Transverse colon (tissue), 4 donors: ENCODE data around the gene SYT14. TPM values are rescaled to one million over a fixed set of nuclear protein-coding genes. Genes with fewer than 3 reads are reported as not detected.
"Not testable (repeated sequence)": the region's sequence is repeated elsewhere in the genome, so short reads cannot be mapped to it uniquely, and the experiment has no call there.

ENCODE experiments used
- DNase-seq: peaks from one replicate; pipeline ENCODE4 v3.0.0-alpha.2; 2019
- H3K27ac ChIP-seq, 4 donors: fragments of 200-600 bp; sonication (generic); 2 replicates each; pipeline ENCODE4 v1.5.1; 2016 to 2018; ENCODE audit warnings: inconsistent platforms in 4 of 4
- H3K27me3 ChIP-seq: fragments of 200-600 bp; sonication (generic); 2 replicates; pipeline ENCODE4 v1.5.1; 2017; ENCODE audit warnings: inconsistent platforms
- H3K36me3 ChIP-seq, 4 donors: fragments of 200-600 bp; sonication (generic); 2 replicates each; pipeline ENCODE4 v1.5.1; 2017 to 2019; ENCODE audit warnings: inconsistent platforms in 4 of 4
- H3K4me1 ChIP-seq, 4 donors: fragments of 200-600 bp; sonication (generic); 2 replicates each; pipeline ENCODE4 v1.5.1; 2017 to 2020; ENCODE audit warnings: inconsistent platforms in 4 of 4
- H3K4me3 ChIP-seq, 4 donors: fragments of 200-600 bp; sonication (generic); 1 replicate in 1 of 4; 2 replicates in 3 of 4; pipeline versions ENCODE4 v1.5.1 to v1.6.1; 2017 to 2019; ENCODE audit warnings: inconsistent platforms in 4 of 4
- H3K9me3 ChIP-seq, 2 donors: fragments of 200-600 bp; sonication (generic); 2 replicates each; pipeline ENCODE4 v1.5.1; 2017 to 2019; ENCODE audit warnings: inconsistent platforms in 2 of 2
- EP300 ChIP-seq: sonication (generic); formaldehyde crosslinking; IDR thresholded peaks from one replicate; pipeline ENCODE4 v1.6.1; 2017; ENCODE audit warnings: antibody characterized with exemption, low read depth
- POLR2A ChIP-seq: fragments of 450-650 bp; IDR thresholded peaks from one replicate; pipeline ENCODE4 v1.6.1; 2016; ENCODE audit warnings: antibody characterized with exemption, mild to moderate bottlenecking, moderate library complexity
- POLR2AphosphoS5 ChIP-seq, 3 donors: sonication (generic); formaldehyde crosslinking; IDR thresholded peaks; one replicate each; pipeline ENCODE4 v1.6.1; 2016; ENCODE audit warnings: antibody characterized with exemption in 3 of 3
- WGBS, 2 donors: methylation state at CpG; one replicate each; pipeline ENCODE4 v1.1.5; 2018; ENCODE audit warnings: low coverage in 1 of 2; 5-methylcytosine and 5-hydroxymethylcytosine counted together
- in situ Hi-C, 4 donors: fragments of 200-750 bp; cut with MboI; loops; one replicate each; pipeline versions ENCODE4 v1.15.0 to v1.15.1; 2017; ENCODE audit warnings: low sequenced_read_pairs in 3 of 4, low pct_ligation_motif_present in 1 of 4, low pct_unique_long_range_greater_than_20kb in 1 of 4
- intact Hi-C: fragments of 100-400 bp; cut with DNase I; formaldehyde crosslinking; loops from one replicate; pipeline ENCODE4 v1.15.1; 2023; ENCODE audit warnings: low total_unique reads
- total RNA-seq, 4 donors: library from RNA; depleted of rRNA; stranded (reverse); fragments of >200 nt; gene quantifications; one replicate each; pipeline ENCODE4 v1.1.0, GENCODE V29; 2016
- TF ChIP-seq, protein P1 (sequence below), 5 experiments: fragments of 200-600 bp in 3 of 5; fragments of 450-650 bp in 2 of 5; sonication (generic) in 3 of 5; IDR thresholded peaks; 1 replicate in 2 of 5; 2 replicates in 3 of 5; pipeline ENCODE4 v1.5.1; 2016 to 2017; ENCODE audit warnings: antibody characterized with exemption in 5 of 5, inconsistent platforms in 3 of 5, mild to moderate bottlenecking in 2 of 5, moderate library complexity in 1 of 5

The SYT14 gene
- total RNA-seq, 4 donors from 2014 or later: under 0.01 TPM; not detected in 3

DNA sequence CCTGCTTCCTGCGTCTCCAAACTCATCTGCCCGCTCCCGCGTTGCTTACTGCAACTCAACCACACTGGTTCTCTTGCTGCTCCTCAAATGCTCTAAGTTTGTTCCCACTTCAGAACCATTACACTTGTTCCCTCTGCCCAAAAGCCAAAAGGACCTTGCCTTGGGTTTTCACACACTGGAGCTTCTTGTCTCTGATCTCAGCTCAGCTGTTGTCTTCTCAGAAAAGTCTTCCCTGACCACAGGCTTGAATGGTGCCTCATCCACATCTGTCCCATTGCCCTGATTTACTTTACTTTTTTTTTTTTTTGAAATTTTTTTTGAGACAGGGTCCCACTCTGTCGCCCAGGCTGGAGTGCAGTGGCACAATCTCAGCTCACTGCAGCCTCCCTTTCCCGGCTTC is 44.3 kb upstream of the SYT14 start:
- Histone ChIP-seq H3K9me3 (no peaks in the 10 kb centered on the region), H3K36me3 (no peaks in the 10 kb centered on the region), H3K27me3 (no peaks in the 10 kb centered on the region), H3K4me1 (no peaks in the 10 kb centered on the region), H3K4me3 (no peak overlapping the region), H3K27ac (no peak overlapping the region)
- DNase-seq: no peak
- intact Hi-C loops (no loop called here), in situ Hi-C loops (no loop called here)
- no peak for TF ChIP-seq POLR2A
- no peak for TF ChIP-seq POLR2AphosphoS5 (IDR thresholded peaks at IDR 0.05)
- TF ChIP-seq, protein P1, sequence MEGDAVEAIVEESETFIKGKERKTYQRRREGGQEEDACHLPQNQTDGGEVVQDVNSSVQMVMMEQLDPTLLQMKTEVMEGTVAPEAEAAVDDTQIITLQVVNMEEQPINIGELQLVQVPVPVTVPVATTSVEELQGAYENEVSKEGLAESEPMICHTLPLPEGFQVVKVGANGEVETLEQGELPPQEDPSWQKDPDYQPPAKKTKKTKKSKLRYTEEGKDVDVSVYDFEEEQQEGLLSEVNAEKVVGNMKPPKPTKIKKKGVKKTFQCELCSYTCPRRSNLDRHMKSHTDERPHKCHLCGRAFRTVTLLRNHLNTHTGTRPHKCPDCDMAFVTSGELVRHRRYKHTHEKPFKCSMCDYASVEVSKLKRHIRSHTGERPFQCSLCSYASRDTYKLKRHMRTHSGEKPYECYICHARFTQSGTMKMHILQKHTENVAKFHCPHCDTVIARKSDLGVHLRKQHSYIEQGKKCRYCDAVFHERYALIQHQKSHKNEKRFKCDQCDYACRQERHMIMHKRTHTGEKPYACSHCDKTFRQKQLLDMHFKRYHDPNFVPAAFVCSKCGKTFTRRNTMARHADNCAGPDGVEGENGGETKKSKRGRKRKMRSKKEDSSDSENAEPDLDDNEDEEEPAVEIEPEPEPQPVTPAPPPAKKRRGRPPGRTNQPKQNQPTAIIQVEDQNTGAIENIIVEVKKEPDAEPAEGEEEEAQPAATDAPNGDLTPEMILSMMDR (IDR thresholded peaks at IDR 0.05): no peak
- no peak for TF ChIP-seq EP300
- 78 to 100% methylated on average over 4 to 6 of the region's 6 CpGs for WGBS, 2 donors

- Histone ChIP-seq H3K36me3 (no peaks in the 10 kb centered on the region), H3K4me3 (no peak overlapping the region), H3K27me3 (no peaks in the 10 kb centered on the region), H3K4me1 (no peaks in the 10 kb centered on the region), H3K9me3 (no peaks in the 10 kb centered on the region), H3K27ac (no peak overlapping the region)
- in situ Hi-C loops: no loop called here
- TF ChIP-seq POLR2A: no peak
- TF ChIP-seq, protein P1 (IDR thresholded peaks at IDR 0.05): no peak
- TF ChIP-seq POLR2AphosphoS5 (IDR thresholded peaks at IDR 0.05): no peak
- no peak for TF ChIP-seq EP300
- WGBS, 2 donors: 36 to 47% methylated on average over 4 of the region's 4 CpGs
- intact Hi-C loops: no loop called here
- no peak for DNase-seq
These were observed 42.3 kb upstream of the SYT14 start for GRCh38 chr1:209895709-209896108.

DNA sequence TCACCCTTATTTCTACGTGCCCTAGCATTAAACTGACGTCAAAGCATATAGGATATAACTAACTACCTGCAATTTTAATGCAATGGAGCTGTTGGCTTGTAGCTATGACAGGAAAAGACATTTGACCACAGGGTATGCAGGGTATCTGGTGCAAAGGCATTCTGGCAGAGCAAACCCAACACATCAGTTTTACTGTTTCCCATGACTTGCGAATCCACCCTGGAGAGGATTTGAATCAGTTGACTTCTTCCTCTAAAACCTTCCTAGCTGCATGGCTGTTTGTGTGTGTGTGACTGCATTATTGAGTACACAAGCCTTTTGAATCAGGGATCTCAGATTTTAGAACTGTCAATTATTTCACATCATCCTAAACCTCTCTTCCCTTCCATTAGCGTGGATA is 41.7 kb upstream of the SYT14 start:
- Histone ChIP-seq H3K36me3 (no peaks in the 10 kb centered on the region), H3K27me3 (no peaks in the 10 kb centered on the region), H3K4me1 (no peaks in the 10 kb centered on the region), H3K9me3 (no peaks in the 10 kb centered on the region), H3K27ac (no peak overlapping the region), H3K4me3 (no peak overlapping the region)
- in situ Hi-C loops: no loop called here
- 73 to 81% methylated on average over 3 to 4 of the region's 4 CpGs for WGBS, 2 donors
- intact Hi-C loops: no loop called here
- no peak for TF ChIP-seq POLR2AphosphoS5 (IDR thresholded peaks at IDR 0.05)
- TF ChIP-seq EP300: no peak
- no peak for TF ChIP-seq POLR2A
- TF ChIP-seq, protein P1 (IDR thresholded peaks at IDR 0.05): no peak
- no peak for DNase-seq

DNA sequence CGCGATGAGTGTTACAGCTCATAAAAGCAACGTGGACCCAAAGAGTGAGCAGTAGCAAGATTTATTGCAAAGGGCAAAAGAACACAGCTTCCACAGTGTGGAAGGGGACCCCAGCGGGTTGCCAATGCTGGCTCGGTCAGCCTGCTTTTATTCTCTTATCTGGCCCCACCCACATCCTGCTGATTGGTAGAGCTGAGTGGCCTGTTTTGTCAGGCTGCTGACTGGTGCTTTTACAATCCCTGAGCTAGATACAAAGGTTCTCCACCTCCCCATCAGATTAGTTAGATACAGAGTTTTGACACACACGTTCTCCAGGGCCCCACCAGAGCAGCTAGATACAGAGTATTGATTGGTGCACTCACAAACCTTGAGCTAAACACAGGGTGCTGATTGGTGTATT is 39.7 kb upstream of the SYT14 start:
- H3K4me3 ChIP-seq, H3K4me1 ChIP-seq, H3K27me3 ChIP-seq, H3K27ac ChIP-seq, intact Hi-C loops, H3K9me3 ChIP-seq, H3K36me3 ChIP-seq, DNase-seq, in situ Hi-C loops: not testable (repeated sequence)
- 75% methylated on average over 6 of the region's 6 CpGs; no CpG with 5 or more reads in 1 of the 2 donors for WGBS, 2 donors

DNA sequence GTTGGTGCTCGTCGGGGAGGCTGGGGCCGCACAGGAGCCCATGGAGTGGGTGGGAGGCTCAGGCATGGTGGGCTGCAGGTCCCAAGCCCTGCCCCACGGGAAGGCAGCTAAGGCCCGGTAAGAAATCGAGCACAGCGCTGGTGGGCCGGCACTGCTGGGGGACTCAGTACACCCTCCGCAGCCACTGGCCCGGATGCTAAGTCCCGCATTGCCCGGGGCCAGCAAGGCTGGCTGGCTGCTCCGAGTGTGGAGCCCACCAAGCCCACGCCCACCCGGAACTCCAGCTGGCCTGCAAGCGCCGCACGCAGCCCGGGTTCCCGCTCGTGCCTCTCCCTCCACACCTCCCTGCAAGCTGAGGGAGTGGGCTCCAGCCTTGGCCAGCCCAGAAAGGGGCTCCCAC is 39.2 kb upstream of the SYT14 start:
- H3K4me1 ChIP-seq, H3K27ac ChIP-seq, DNase-seq, H3K27me3 ChIP-seq, H3K9me3 ChIP-seq, H3K4me3 ChIP-seq, intact Hi-C loops, in situ Hi-C loops, H3K36me3 ChIP-seq: not testable (repeated sequence)
- WGBS, 2 donors: 95% methylated on average over 18 of the region's 21 CpGs; no CpG with 5 or more reads in 1 of the 2 donors
